ENCODE results near the gene ANKRD7.

Gene ANKRD7

GRCh38 chr7:118250860-118251494 is 26.5 kb downstream of the ANKRD7 start:
- DNase-seq (ENCODE audit: extremely low read depth, low read depth), result no peak
- TF ChIP-seq CTCF (IDR thresholded peaks at IDR 0.05; ENCODE audit: low read depth, low read length, missing control alignments), result no peak

GRCh38 chr7:118252087-118252486 is 27.6 kb downstream of the ANKRD7 start:
- DNase-seq (ENCODE audit: extremely low read depth, low read depth), result no peak

More at GRCh38 chr7:118250860-118251494, 26.5 kb downstream of the ANKRD7 start:
- no peak overlapping the region for H3K4me3 ChIP-seq (replicated peaks; ENCODE audit: low read depth, low read length)

GRCh38 chr7:118259115-118259514 is 34.6 kb downstream of the ANKRD7 start:
- no peak for DNase-seq (ENCODE audit: extremely low read depth, low read depth)
- TF ChIP-seq CTCF (IDR thresholded peaks at IDR 0.05; ENCODE audit: low read depth, low read length, missing control alignments), result no peak
- no peak overlapping the region for H3K4me3 ChIP-seq (replicated peaks; ENCODE audit: low read depth, low read length)

More at GRCh38 chr7:118252087-118252486, 27.6 kb downstream of the ANKRD7 start:
- TF ChIP-seq CTCF (IDR thresholded peaks at IDR 0.05; ENCODE audit: low read depth, low read length, missing control alignments), result no peak
- H3K4me3 ChIP-seq (replicated peaks; ENCODE audit: low read depth, low read length), result no peak overlapping the region

- no peak overlapping the region for H3K4me3 ChIP-seq (replicated peaks; ENCODE audit: low read depth, low read length)
- no peak for TF ChIP-seq CTCF (IDR thresholded peaks at IDR 0.05; ENCODE audit: low read depth, low read length, missing control alignments)
- DNase-seq (ENCODE audit: extremely low read depth, low read depth), result no peak
Measured at GRCh38 chr7:118264836-118265235, 40.3 kb downstream of the ANKRD7 start.

- no peak for TF ChIP-seq CTCF (IDR thresholded peaks at IDR 0.05; ENCODE audit: low read depth, low read length, missing control alignments)
- H3K4me3 ChIP-seq (replicated peaks; ENCODE audit: low read depth, low read length), result no peak overlapping the region
Measured at GRCh38 chr7:118280319-118281012, 56.0 kb downstream of the ANKRD7 start.

GRCh38 chr7:118281196-118281595 is 56.7 kb downstream of the ANKRD7 start:
- no peak overlapping the region for H3K4me3 ChIP-seq (replicated peaks; ENCODE audit: low read depth, low read length)
- no peak for TF ChIP-seq CTCF (IDR thresholded peaks at IDR 0.05; ENCODE audit: low read depth, low read length, missing control alignments)
- DNase-seq (ENCODE audit: extremely low read depth, low read depth), result no peak

More at GRCh38 chr7:118280319-118281012, 56.0 kb downstream of the ANKRD7 start:
- DNase-seq (ENCODE audit: extremely low read depth, low read depth), result no peak

All from HFF-Myc (cell line).